Gastroesophageal sphincter (tissue), 4 donors: ENCODE measurements around the gene IGF2. TPM values are rescaled to one million over a fixed set of nuclear protein-coding genes. Genes with fewer than 3 reads are reported as not detected.

ENCODE experiments used
- ATAC-seq: fragments of 150-250 bp; one replicate; pipeline ENCODE4 v1.9.1; 2016; ENCODE audit warnings: mild to moderate bottlenecking, moderate library complexity
- H3K27ac ChIP-seq, 4 donors: fragments of 200-600 bp; sonication (generic) in 3 of 4; 1 replicate in 3 of 4; 2 replicates in 1 of 4; pipeline ENCODE4 v1.5.1; 2016 to 2019
- H3K27me3 ChIP-seq: fragments of 200-600 bp; sonication (generic); one replicate; pipeline ENCODE4 v1.5.1; 2019
- H3K36me3 ChIP-seq, 2 donors: fragments of 200-600 bp; sonication (generic); one replicate each; pipeline ENCODE4 v1.5.1; 2019; ENCODE audit warnings: control low read depth in 1 of 2
- H3K4me1 ChIP-seq, 3 donors: fragments of 200-600 bp; sonication (generic); 1 replicate in 2 of 3; 2 replicates in 1 of 3; pipeline ENCODE4 v1.5.1; 2016 to 2019; ENCODE audit warnings: control low read depth in 2 of 3
- H3K4me3 ChIP-seq, 2 donors: fragments of 200-600 bp; sonication (generic); one replicate each; pipeline ENCODE4 v1.5.1; 2019; ENCODE audit warnings: mild to moderate bottlenecking in 1 of 2, moderate library complexity in 1 of 2
- H3K9me3 ChIP-seq, 3 donors: fragments of 200-600 bp; sonication (generic); one replicate each; pipeline ENCODE4 v1.5.1; 2017 to 2019; ENCODE audit warnings: control low read depth in 2 of 3
- CTCF ChIP-seq, 4 experiments: fragments of 200-600 bp in 2 of 4; fragments of 450-650 bp in 2 of 4; sonication (generic) in 1 of 4; IDR thresholded peaks; one replicate each; pipeline ENCODE4 v1.5.1; 2017 to 2019; ENCODE audit warnings: antibody characterized with exemption in 4 of 4, mild to moderate bottlenecking in 2 of 4, moderate library complexity in 2 of 4
- EP300 ChIP-seq: sonication (generic); formaldehyde crosslinking; IDR thresholded peaks from one replicate; pipeline ENCODE4 v1.6.1; 2017; ENCODE audit warnings: antibody characterized with exemption, mild to moderate bottlenecking
- POLR2A ChIP-seq, 2 donors: fragments of 450-650 bp; IDR thresholded peaks; one replicate each; pipeline ENCODE4 v1.6.1; 2017; ENCODE audit warnings: antibody characterized with exemption in 2 of 2, mild to moderate bottlenecking in 2 of 2, moderate library complexity in 1 of 2
- POLR2AphosphoS5 ChIP-seq: sonication (generic); formaldehyde crosslinking; IDR thresholded peaks from one replicate; pipeline ENCODE4 v1.6.1; 2017; ENCODE audit warnings: antibody characterized with exemption
- WGBS, 2 donors: methylation state at CpG; one replicate each; pipeline ENCODE4 v1.1.5; 2018; ENCODE audit warnings: low coverage in 1 of 2; 5-methylcytosine and 5-hydroxymethylcytosine counted together
- total RNA-seq, 4 donors: library from RNA; depleted of rRNA; stranded (reverse); fragments of >200 nt; gene quantifications; one replicate each; pipeline ENCODE4 v1.1.0, GENCODE V29; 2016

Gene IGF2
- total RNA-seq, 4 donors from 2014 or later: 8.7 to 49.5 (median 28.7) TPM

DNA sequence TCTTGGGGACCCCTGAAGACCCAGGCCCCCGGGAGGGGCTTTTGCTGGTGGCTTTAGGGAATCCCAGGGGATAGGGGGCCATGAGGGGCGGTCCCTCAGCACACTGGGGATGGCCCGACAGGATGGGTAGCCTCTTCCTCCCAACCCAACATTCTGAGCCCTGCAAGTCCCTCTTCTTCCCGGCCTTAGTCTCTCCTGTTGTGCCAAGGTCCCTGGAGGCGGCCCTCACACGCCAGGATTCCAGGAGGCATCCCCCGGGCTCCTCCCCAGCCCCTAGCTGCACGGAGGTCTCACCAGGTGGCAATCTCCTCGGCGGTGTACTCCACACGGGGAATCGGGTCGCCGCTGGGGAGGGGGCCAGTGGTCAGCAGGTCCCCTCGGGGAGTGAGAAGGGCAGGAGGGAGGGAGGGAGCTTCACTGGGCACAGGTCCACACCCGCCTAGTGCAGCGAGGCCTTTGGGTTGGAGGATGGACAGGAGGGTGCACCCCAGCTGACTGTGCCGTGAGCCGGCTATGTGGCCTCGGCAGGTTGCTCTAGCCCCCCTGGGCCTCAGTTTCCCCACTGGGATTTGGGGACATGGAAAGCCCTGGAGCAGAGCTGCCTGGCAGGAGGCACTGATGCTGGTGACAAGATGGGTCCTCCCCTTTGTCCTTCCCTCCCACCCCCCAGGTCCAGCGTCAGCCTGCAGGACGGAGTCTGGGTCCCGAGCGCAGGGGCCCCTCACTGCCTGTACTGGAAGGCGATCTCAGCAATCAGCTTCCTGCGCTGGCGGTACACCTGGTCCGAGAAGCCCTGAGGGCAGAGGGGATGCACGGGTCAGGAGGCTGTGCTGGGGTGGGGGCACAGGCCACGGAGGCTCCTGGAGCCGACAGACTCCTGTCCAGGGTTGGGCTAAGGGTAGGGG lies 28.2 kb upstream of the IGF2 start:
- Histone ChIP-seq H3K36me3 (no peaks in the 10 kb centered on the region), H3K4me1 (peaks cover 0 to 10% (median 7%) of the 10 kb centered on the region in 3 donors), H3K27me3 (peaks cover 92% of the 10 kb centered on the region), H3K27ac (no peak overlapping the region), H3K9me3 (no peaks in the 10 kb centered on the region), H3K4me3 (no peak overlapping the region)
- no CpG with 5 or more reads among the region's 31 CpGs for WGBS, 2 donors
- TF ChIP-seq CTCF (IDR thresholded peaks at IDR 0.05) (no peak), EP300 (no peak), POLR2AphosphoS5 (no peak), POLR2A (IDR thresholded peaks at IDR 0.05) (no peak)
- no peak for ATAC-seq

DNA sequence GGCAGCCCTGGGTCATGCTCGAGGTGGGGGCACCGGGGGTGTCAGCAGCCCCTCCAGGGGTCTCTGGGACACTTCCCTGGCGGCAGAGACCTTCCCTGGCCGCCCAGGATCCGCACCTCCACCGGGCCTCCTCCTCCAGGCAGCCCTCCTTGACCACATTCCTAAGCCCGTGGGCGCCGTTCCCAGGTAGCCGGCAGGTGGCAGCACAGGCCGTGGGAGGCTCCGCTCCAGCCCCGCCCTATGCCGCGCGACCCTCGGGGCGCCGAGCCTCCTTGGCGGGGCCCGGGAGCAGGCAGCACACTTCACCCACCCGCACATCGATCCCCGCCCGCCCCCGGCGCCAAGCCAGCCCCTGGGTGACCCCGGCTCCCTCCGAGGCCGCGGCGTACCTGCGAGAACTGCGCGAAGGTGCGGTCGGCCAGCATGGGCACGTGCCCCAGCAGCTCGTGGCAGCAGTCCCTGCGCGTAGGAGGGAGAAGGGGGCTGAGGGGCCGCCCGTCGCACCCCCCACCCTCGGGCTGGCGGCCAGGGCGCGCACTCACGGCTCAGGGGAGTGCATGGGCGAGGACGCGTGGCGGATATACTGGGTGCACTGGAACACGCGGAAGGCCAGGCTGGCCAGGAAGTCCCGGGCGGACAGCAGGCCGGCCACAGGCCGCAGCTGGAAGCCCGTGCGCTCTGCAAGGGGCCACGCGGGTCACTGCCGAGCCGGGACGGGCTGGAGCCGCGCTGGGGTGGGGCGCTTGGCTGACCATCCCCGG lies 27.1 kb upstream of the IGF2 start:
- no peak overlapping the region for H3K27ac ChIP-seq
- peak in 3 of 4 experiments; percentile 17 to 67 (median 41) for TF ChIP-seq CTCF (IDR thresholded peaks at IDR 0.05)
- TF ChIP-seq EP300: no peak
- no peak for TF ChIP-seq POLR2AphosphoS5
- no peak for TF ChIP-seq POLR2A (IDR thresholded peaks at IDR 0.05)
- H3K4me1 ChIP-seq: peaks cover 0 to 10% (median 7%) of the 10 kb centered on the region in 3 donors
- peaks cover 92% of the 10 kb centered on the region for H3K27me3 ChIP-seq
- no CpG with 5 or more reads among the region's 70 CpGs for WGBS, 2 donors
- no peaks in the 10 kb centered on the region for H3K36me3 ChIP-seq
- no peaks in the 10 kb centered on the region for H3K9me3 ChIP-seq
- H3K4me3 ChIP-seq: peak overlapping the region in 1 of 2 donors; percentile 32
- no peak for ATAC-seq

- H3K36me3 ChIP-seq: no peaks in the 10 kb centered on the region
- H3K27ac ChIP-seq: no peak overlapping the region
- no peak for TF ChIP-seq CTCF (IDR thresholded peaks at IDR 0.05)
- no peak for TF ChIP-seq POLR2AphosphoS5
- no peak for TF ChIP-seq POLR2A (IDR thresholded peaks at IDR 0.05)
- no peak for TF ChIP-seq EP300
- WGBS, 2 donors: no CpG with 5 or more reads among the region's 13 CpGs
- no peak for ATAC-seq
- no peaks in the 10 kb centered on the region for H3K9me3 ChIP-seq
- H3K27me3 ChIP-seq: peaks cover 96% of the 10 kb centered on the region
- H3K4me1 ChIP-seq: peaks cover 0 to 10% (median 7%) of the 10 kb centered on the region in 3 donors
- no peak overlapping the region for H3K4me3 ChIP-seq
Measured at GRCh38 chr11:2165571-2165970, 26.4 kb upstream of the IGF2 start.

GRCh38 chr11:2164861-2165555 lies 25.8 kb upstream of the IGF2 start:
- 55% methylated on average over 4 of the region's 20 CpGs; no CpG with 5 or more reads in 1 of the 2 donors for WGBS, 2 donors
- no peak overlapping the region for H3K4me3 ChIP-seq
- peaks cover 93% of the 10 kb centered on the region for H3K27me3 ChIP-seq
- ATAC-seq: no peak
- H3K36me3 ChIP-seq: no peaks in the 10 kb centered on the region
- H3K4me1 ChIP-seq: peaks cover 0 to 10% (median 7%) of the 10 kb centered on the region in 3 donors
- TF ChIP-seq POLR2AphosphoS5 (no peak), EP300 (no peak), CTCF (IDR thresholded peaks at IDR 0.05) (no peak), POLR2A (IDR thresholded peaks at IDR 0.05) (no peak)
- H3K27ac ChIP-seq: no peak overlapping the region
- no peaks in the 10 kb centered on the region for H3K9me3 ChIP-seq
